Measurements from ENCODE around the gene HSPA2. TPM values are rescaled to one million over a fixed set of nuclear protein-coding genes. Genes with fewer than 3 reads are reported as not detected.

Gene HSPA2
- total RNA-seq, 2 donors from 2014 or later = 5.5 to 7.7 TPM

DNA sequence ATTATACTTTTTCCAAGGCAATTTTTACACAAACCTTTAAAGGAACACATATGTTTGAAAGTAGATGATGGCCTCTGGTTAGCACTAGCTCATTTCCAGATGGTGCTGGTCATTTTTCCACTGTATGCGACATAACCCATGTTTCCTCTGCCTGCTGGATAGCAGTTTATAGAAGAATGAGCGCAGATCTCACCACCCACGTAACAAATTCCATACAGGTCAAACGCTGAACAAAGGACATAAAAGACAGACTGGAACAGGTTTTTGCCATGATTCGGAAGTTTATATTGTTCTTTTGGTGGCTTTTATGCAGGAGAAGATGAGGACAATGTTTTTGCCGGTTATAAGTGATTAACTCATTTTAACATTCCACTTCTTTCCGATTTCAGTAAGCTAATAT is 39.9 kb downstream of the HSPA2 start:
- H3K36me3 Mint-ChIP-seq (ENCODE audit: insufficient read depth in 2 of 2) = no peaks in the 10 kb centered on the region
- DNase-seq (no peak), ATAC-seq (replicated peaks in 1 of 2) (no peak)
- H3K9me3 Mint-ChIP-seq = no peaks in the 10 kb centered on the region
- H3K27me3 Mint-ChIP-seq (ENCODE audit: low read depth) = no peaks in the 10 kb centered on the region
- no peak overlapping the region for H3K4me3 Mint-ChIP-seq
- H3K4me1 Mint-ChIP-seq (ENCODE audit: low read depth) = no peaks in the 10 kb centered on the region
- H3K27ac Mint-ChIP-seq = no peak overlapping the region

DNA sequence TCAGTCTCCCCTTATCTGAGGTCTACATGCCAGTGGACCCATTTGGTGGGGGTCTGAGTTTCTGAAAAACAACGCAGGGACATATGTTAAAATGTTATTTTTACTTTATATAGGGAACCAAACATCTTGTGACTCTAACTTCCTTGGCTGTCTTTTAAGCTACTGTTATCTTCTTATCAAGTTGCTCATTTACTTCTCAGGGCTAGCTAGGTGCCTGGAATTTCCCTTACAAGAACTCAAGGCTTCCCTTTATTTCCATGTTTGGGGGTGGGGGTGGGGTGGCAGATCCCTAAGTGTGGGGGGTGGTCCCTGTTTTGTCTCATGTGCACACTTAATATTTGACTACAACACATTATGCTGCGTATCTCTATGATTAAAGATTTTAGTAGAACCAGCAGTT is 40.8 kb downstream of the HSPA2 start:
- H3K27me3 Mint-ChIP-seq (ENCODE audit: low read depth) = no peaks in the 10 kb centered on the region
- no peak for ATAC-seq (replicated peaks in 1 of 2)
- no peaks in the 10 kb centered on the region for H3K4me1 Mint-ChIP-seq (ENCODE audit: low read depth)
- no peak for DNase-seq
- H3K27ac Mint-ChIP-seq = no peak overlapping the region
- H3K4me3 Mint-ChIP-seq = no peak overlapping the region
- no peaks in the 10 kb centered on the region for H3K9me3 Mint-ChIP-seq
- no peaks in the 10 kb centered on the region for H3K36me3 Mint-ChIP-seq (ENCODE audit: insufficient read depth in 2 of 2)

DNA sequence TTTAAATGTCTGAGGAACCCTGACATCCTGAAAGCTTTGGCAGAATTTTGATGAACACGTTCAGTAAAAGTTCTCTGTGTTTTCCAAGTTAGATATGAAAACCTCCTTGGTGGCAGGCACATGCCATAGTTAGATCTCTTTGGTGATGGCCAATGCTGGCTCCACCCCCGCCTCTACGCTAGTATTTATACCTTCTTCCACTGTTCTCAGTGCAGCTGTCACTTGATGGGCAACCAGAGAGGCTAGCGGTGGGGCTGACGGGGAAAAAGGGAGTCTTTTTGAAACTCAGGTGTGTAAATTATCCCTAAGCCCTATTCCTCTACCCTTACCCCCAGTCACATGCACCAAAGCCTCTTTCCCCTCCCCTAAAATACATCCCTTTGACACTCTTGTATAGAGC is 41.3 kb downstream of the HSPA2 start:
- ATAC-seq (replicated peaks in 1 of 2) (no peak), DNase-seq (no peak)
- H3K36me3 Mint-ChIP-seq (ENCODE audit: insufficient read depth in 2 of 2) = no peaks in the 10 kb centered on the region
- no peaks in the 10 kb centered on the region for H3K9me3 Mint-ChIP-seq
- H3K4me1 Mint-ChIP-seq (ENCODE audit: low read depth) = no peaks in the 10 kb centered on the region
- no peak overlapping the region for H3K4me3 Mint-ChIP-seq
- H3K27me3 Mint-ChIP-seq (ENCODE audit: low read depth) = no peaks in the 10 kb centered on the region
- no peak overlapping the region for H3K27ac Mint-ChIP-seq

DNA sequence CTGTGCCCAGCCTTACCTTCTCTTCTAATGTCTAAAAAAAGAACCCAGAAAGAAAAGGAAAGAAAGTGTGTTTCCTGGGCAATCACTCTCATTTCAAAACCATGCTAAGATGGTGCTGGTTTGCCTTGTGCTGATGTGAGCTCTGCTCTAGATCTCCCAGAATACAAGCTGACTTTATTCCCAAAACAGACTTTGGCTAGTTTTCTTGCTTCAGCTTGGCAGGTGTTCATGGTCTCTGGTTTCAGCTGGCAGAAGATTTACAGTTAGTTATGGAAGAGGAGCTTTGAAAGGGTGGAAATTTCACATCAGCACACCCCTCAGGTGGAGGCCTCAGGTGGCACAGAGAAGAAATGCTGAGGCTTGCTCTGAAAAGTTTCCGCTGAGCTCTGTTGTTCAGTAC is 43.6 kb downstream of the HSPA2 start:
- no peaks in the 10 kb centered on the region for H3K4me1 Mint-ChIP-seq (ENCODE audit: low read depth)

DNA sequence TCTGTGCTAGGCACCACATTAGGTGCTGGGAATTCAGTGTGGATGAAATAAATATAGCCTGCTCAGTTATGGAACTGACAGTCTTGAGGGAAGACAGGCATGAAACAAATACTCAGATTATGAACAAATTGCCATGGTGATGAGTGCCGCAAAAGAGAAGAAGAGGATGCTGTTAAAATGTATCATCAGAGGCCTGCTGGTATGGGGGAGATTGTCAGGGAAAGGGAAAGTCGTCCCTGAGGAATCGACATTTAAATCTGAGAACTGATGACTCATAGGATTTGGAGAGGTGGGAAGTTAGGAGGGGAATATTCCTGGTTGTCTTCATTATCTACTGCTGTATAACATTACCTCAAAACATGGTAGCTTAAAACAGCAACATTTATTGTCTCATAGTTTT is 51.3 kb downstream of the HSPA2 start:
- no peak for DNase-seq
- H3K4me1 Mint-ChIP-seq (ENCODE audit: low read depth) = no peaks in the 10 kb centered on the region
- ATAC-seq (replicated peaks in 1 of 2) = no peak

More for the DNA sequence above, 43.6 kb downstream of the HSPA2 start:
- H3K4me3 Mint-ChIP-seq = no peak overlapping the region
- no peak for ATAC-seq (replicated peaks in 1 of 2)
- DNase-seq = no peak
- no peak overlapping the region for H3K27ac Mint-ChIP-seq
- H3K9me3 Mint-ChIP-seq = no peaks in the 10 kb centered on the region
- no peaks in the 10 kb centered on the region for H3K36me3 Mint-ChIP-seq (ENCODE audit: insufficient read depth in 2 of 2)
- H3K27me3 Mint-ChIP-seq (ENCODE audit: low read depth) = no peaks in the 10 kb centered on the region

More for the DNA sequence above, 51.3 kb downstream of the HSPA2 start:
- Mint-ChIP-seq H3K36me3 (ENCODE audit: insufficient read depth in 2 of 2) (no peaks in the 10 kb centered on the region), H3K9me3 (no peaks in the 10 kb centered on the region), H3K27me3 (ENCODE audit: low read depth) (peaks cover 5% of the 10 kb centered on the region), H3K4me3 (no peak overlapping the region), H3K27ac (no peak overlapping the region)

Other genes with a start within 250 kb of the HSPA2 start
- gene ESR2, start 246.4 kb upstream of the HSPA2 start, total RNA-seq = 1 to 10 TPM in 1 of 2 donors, under 1 TPM in 1; 0.23 to 1.0 TPM
- 100 to 1,000 TPM; 123 to 164 TPM for gene MTHFD1, start 152.4 kb upstream of the HSPA2 start, total RNA-seq
- 1 to 10 TPM; 1.2 to 1.9 TPM for gene AKAP5, start 75.2 kb upstream of the HSPA2 start, total RNA-seq
- 10 to 100 TPM; 30.4 to 31.3 TPM for gene ZBTB25, start 36.9 kb upstream of the HSPA2 start, total RNA-seq
- gene ZBTB1, start 36.0 kb upstream of the HSPA2 start, total RNA-seq = 10 to 100 TPM; 46.9 to 49.5 TPM
- gene PPP1R36, start 9.2 kb downstream of the HSPA2 start, total RNA-seq = under 1 TPM in 1 of 2 donors, not detected in 1; 0.16 TPM
- gene PLEKHG3, start 163.7 kb downstream of the HSPA2 start, total RNA-seq = 1 to 10 TPM; 2.4 to 8.8 TPM

Data from activated T-cell treated with anti-CD3 and anti-CD28 coated beads, Interleukin-2, amount 50 U/mL, for 72 hours (primary cell).